GM18505 (cell line): ENCODE results near the gene SORCS3.

ENCODE experiments used
- ATAC-seq: cut with Tn5 transposase; IDR thresholded peaks from one replicate; pipeline ENCODE4 v1.9.1; 2021; ENCODE audit not compliant: unreplicated experiment
- POLR2A ChIP-seq: IDR thresholded peaks from 4 replicates; pipeline ENCODE4 v1.6.1; 2011; ENCODE audit warnings: borderline replicate concordance; ENCODE audit not compliant: insufficient read depth, insufficient read length; ENCODE audit errors: extremely low read depth

The SORCS3 gene

DNA sequence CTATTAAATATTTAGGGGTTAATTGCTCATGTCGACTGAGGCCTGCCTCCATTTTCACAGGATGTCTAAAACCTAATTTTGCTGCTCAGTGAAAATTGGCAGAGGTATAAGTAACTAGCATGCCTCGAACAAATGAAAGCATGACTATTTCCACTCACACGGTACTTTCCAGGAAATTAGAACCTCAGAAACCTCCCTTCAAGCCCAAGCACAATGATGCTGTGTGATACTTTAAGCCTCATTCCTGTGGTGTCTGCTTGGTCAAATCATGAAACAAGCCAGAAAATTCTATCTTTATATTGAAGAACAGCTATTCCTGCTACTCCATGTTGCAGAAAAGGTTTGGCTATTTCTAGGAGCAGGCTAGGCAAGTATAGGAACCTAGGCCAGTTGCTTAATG lies 203.0 kb downstream of the SORCS3 start:
- no peak for ATAC-seq

DNA sequence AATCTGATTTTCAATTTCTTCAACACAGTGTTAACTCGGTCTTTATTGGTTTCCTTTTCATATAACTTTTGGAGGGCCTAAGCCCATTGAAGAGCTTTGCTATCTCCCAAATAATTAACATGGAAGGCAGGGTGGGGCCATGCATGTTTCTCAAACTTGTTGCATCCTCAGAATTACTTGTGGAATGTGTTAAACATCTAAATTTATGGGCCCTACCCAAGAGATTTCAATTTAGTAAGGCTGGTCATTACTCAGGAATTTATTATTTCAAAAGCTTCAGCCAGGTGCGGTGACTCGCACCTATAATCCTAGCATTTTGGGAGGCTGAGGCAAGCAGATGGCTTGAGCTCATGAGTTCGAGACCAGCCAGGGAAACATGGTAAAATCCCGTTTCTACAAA lies 208.9 kb downstream of the SORCS3 start:
- ATAC-seq, result no peak
- no peak for TF ChIP-seq POLR2A

More for the DNA sequence above, 203.0 kb downstream of the SORCS3 start:
- TF ChIP-seq POLR2A, result no peak

DNA sequence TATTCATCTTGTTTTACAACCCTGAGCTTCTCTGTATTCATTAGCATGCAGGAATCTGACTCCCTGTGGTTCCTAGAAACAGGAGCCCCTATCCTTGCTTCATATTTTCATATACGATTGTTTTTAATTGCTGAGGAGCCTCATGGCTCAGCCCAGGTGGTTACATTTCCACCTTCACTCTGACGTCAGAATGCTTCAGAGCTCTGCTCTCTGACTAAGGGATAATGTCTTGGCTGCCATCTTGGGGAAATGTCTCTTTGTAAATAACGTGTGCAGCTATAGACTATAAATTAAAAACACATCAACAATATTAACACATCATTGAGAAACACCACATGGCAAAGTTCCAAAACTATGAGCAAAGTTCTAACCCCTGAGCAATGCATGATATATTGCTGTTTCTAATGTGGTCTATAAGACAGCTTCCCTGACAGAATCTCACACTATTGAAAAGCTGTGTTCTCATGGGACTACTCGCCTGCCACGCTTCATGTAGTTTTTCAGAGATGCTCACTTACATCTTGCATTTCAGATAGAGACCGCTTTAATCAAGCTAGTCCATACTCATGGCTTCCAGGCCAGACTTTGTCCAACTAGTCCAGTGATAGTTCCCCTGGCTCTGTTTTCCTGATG lies 227.0 kb downstream of the SORCS3 start:
- no peak for TF ChIP-seq POLR2A
- ATAC-seq, result no peak

DNA sequence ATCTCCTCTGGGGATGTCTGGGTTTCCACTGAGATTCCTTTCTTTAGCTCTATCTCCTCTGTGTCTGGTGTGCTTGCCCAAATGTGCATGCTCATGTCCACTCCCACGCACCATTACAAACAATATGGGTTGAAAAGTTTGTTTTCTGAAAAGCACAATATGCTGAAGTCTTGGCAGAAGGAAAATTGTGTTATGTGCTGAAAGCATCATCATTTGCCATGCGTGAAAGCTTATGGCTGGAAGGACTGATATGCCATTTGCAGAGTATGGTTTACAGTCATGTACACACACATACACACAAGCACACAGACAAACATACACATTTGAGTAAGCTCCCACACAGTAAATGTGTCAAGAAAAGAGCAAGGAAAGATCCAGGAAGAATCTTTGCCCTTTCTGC lies 231.6 kb downstream of the SORCS3 start:
- ATAC-seq, result no peak
- no peak for TF ChIP-seq POLR2A

DNA sequence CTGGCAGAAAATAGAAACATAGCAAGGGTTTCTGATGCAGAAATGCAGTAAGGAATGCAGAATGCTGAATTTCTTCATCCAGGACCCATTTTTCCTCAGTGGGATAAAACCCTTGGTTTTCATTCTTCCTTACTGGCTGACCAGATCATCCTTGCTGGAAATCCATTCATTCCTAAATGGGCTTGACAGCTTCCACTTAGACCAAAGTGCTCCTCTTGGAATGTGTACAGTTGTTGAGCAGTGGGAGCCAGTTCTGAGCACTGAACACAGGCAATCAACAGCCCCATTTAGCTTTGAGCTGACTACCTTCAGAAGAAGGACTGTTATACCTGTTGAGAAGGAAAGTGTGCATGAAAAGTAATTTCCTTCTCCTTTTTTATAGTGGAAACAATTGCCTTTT lies 232.1 kb downstream of the SORCS3 start:
- no peak for TF ChIP-seq POLR2A
- ATAC-seq, result no peak

DNA sequence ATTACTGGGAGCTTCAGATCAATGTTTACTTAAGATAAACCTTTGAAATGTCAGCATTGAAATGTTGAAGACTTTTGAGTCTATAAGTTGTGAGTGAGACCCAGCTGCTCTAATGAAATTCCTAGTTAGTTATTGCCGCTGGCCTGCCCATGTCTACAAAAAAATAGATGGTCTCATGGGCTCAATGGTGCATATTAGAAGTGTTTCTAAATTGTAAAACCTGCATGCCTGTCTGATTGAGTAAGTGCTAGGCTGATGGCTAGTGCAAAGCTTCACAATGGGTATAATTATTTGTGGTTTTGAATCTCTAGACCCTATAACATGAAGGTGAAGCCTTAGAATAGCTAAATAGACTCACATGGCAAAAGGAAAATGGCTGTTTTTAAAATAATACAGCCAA lies 234.5 kb downstream of the SORCS3 start:
- no peak for ATAC-seq
- TF ChIP-seq POLR2A, result no peak

DNA sequence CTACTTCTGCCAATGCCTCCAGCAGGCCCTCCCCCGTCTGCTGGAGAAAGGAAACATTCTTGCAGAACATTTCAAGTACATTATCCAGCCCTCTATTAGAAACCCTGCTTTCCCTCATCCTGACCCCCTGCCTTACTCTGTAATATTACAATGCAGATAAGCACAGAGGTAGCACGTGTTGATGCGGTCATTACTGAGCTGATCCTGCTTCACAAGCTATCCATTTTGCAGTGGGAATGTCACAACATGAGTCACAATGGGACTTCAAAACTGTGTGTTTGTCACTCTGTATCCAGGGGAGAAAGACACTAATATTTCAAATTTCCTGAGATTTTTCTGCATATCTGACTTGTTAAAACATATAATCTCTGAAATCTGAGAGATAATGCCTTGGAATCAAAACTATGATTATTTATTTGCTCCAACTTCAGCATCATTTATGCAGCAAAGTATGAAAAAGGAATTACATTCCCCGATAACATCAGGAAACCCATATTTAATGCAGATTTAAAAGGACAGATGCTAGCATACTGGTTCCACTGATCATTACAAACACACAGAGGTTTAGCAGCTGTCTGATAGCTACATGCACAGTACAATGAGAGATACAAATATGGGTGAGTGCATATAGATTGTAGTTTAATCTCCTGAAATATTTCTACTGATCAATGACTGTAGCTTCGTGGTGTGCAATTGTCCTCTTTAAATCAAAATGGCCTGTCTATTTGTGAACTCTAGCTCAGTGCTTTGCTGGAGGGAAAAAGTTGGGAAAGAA lies 239.7 kb downstream of the SORCS3 start:
- ATAC-seq, result no peak
- no peak for TF ChIP-seq POLR2A

DNA sequence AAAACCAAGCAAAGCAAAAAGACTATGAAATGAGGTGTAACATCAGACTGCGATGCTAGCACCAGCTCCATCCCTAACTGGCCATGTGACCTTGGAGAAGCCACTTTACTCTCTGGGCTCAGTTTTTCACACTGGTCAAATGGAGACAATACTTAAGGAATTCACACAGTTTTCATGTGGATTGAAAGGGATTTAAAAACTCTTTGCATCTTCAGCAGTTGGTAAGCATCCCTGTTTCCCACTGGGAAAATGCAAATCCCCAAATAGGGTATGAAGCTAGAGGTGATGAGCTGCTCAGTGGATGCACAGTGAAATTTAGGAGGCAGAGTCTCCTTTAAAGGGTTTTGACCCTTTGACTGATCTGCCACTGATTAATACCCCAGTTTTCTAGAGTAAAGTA lies 240.7 kb downstream of the SORCS3 start:
- TF ChIP-seq POLR2A, result no peak
- no peak for ATAC-seq

DNA sequence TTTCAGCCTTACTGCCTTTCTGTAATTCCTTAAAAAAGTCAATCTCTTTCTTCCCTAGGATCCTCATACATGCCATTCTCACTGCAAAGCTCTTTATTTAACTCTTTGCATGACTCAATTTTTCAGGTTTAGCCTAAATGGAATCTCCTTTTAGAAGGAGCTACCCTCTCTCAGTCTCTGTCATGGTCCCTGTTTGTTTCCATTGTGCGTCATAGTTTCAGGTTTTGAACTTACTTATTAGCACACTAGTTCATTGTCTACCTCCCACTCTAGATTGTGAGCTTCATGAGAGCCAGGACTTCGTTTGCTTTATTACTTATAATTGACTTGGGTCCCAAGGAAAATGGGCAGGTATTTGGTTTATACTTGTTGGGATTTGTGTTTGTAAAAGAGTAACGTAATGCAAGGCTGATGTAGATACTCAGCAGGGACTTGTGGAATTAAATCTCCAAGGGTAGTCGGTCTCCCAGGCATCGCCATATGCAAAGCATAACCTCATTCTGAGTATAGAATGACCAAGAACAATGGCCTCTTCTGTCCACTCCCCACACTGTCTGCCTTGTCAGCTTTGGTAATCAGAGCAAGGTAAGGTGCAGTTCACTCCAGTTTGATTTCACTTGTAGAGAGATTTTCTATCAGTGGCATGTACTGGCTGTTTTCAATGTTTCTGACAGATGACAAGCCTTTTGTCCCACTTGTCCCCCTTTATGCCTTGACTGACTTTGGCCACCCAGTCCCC lies 252.0 kb downstream of the SORCS3 start:
- TF ChIP-seq POLR2A, result no peak
- ATAC-seq, result no peak

DNA sequence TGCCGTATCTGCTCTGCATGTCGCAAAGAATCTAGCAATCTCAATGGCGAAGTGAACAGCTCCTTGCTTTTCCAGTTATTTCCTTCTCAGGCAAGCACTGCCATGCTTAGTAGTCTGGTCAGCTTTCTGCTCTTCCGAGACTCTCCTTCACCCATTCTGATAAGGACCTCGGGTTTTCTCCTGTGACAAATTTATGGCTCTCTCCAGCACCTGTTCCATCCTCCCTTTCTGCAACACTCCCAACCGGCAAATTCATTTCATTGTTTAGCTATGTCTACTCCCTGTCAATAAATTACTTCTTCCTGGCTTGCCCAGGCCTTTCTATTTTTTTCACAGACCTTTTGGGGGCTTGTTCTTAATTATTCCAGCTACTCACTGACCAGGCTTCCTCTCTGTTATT lies 252.6 kb downstream of the SORCS3 start:
- no peak for ATAC-seq
- TF ChIP-seq POLR2A, result no peak

DNA sequence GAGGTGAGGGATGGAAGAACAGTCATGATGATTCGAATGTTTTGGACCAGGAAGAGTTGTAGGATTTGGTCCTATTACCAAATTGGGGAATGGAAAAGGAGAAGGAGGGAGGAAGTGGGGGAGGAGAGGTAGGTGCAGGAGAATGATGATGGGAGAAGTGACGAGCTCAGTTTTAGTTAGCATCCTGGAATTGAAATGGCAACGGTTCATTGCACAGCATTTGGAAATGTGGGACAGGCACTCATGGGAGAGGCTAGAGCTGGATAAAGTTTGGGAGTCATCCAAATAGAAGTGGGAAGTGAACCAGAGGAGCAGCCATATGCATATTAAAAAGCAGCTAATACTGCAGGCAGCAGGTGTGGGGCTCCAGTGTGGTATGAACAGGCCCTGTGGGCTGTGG lies 253.6 kb downstream of the SORCS3 start:
- no peak for TF ChIP-seq POLR2A
- no peak for ATAC-seq

DNA sequence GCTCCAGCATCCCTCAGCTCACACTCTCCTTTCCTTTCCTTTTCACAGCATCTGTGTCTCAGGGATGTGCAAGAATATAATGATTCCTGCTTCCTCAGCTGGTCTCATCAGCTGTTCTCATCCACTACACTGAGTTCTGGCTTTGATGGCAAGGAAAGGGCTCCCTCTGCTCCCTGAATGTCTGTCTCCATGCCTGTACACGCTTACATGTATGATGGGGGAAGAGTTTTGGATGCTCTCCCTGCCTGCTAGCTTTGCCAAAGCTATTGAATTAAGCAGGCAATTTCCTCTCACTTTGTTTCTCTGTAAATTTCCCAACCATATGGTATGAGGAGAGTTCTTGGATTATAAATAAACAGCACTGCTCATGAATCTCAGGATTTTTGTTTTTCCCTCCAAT lies 254.5 kb downstream of the SORCS3 start:
- no peak for ATAC-seq

DNA sequence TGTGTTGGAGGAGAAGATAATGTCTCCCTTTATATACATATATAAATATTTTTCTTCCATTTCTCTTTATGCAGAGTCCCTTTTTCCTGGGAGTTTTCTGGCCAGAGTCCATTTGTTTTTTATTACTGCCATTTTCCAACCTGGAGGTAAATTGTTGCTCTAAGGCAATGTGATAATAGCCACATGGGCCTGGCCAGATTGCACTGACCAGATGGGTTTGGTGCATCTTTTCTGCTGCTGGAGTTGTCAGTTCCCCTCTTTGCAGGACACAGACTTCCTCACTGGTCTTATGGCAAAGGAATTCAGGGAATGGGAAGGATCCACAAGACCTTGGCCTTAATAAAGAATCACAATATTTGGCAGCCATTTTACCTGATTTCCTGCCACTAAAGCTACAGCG lies 254.9 kb downstream of the SORCS3 start:
- no peak for TF ChIP-seq POLR2A

More for the DNA sequence above, 254.5 kb downstream of the SORCS3 start:
- TF ChIP-seq POLR2A, result no peak

DNA sequence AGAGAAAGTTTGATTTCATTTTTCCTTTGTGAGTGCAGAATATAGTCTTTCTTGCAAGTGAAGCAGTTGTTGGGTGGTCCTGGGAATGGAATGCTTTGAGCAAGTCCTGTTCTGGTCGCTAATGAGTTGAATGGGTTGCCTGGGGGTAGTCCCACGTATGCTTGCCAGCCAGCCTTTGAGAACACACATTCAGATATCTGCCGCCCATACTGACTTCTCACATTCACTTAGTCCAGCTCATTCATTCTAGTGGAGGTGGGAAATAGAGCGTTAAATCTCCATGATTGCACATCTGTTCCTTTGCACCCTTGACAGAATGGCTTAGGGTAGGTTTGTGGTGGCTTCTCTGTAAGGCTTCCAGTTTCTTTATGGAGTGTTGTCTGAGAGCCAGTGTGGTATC lies 256.6 kb downstream of the SORCS3 start:
- no peak for ATAC-seq
- no peak for TF ChIP-seq POLR2A

More for the DNA sequence above, 254.9 kb downstream of the SORCS3 start:
- no peak for ATAC-seq
